ENCODE measurements around the gene TRIM7. TPM values are rescaled to one million over a fixed set of nuclear protein-coding genes. Genes with fewer than 3 reads are reported as not detected.

Gene TRIM7
- total RNA-seq, 2 experiments from 2014 or later = 3.4 to 3.8 TPM

- H3K4me1 ChIP-seq (ENCODE audit: insufficient read depth, low read length) = peaks cover 22% of the 10 kb centered on the region
- CTCF ChIA-PET = no interaction called here
- Mint-ChIP-seq H3K9me3 (no peaks in the 10 kb centered on the region), H3K4me1 (ENCODE audit: low read depth) (peaks cover 35% of the 10 kb centered on the region), H3K4me3 (no peak overlapping the region), H3K27ac (peak overlapping the region; percentile 63), H3K27me3 (no peaks in the 10 kb centered on the region), H3K36me3 (ENCODE audit: low read depth) (peaks cover 58% of the 10 kb centered on the region)
- no peak for ATAC-seq (ENCODE audit: poor library complexity)
- H3K36me3 ChIP-seq (ENCODE audit: insufficient read depth, low read length) = peaks cover 66% of the 10 kb centered on the region
- H3K27ac ChIP-seq (ENCODE audit: low read depth in 1 of 2, low read length in 2 of 2) = no peak overlapping the region
- intact Hi-C loops (cut with DNase I, micrococcal nuclease) = no loop called here
- H3K9me3 ChIP-seq (ENCODE audit: control insufficient read depth in 1 of 2, insufficient read depth in 1 of 2, low read length in 2 of 2) = no peaks in the 10 kb centered on the region
- H3K27me3 ChIP-seq (ENCODE audit: control insufficient read depth in 1 of 2, insufficient read depth in 2 of 2, low read length in 2 of 2) = no peaks in the 10 kb centered on the region
- DNase-seq = no peak
- no peak overlapping the region for H3K4me3 ChIP-seq (ENCODE audit: low read length)
- TF ChIP-seq CTCF (IDR thresholded peaks at IDR 0.05) = no peak
- POLR2A ChIA-PET = interaction anchor here (0.8 to 0.9 kb wide), 2 partner anchors 12 kb away, joined by 3 read pairs; no protein-coding TSS in a partner anchor
Observed at GRCh38 chr5:181230551-181230950, 25.6 kb upstream of the TRIM7 start.

- ChIA-PET CTCF (no interaction called here), POLR2A (interaction anchor here (0.7 to 1.4 kb wide), 5 partner anchors 13 to 32 kb away, joined by 3 to 5 read pairs (median 4); partner anchors contain the start of gene RACK1)
- TF ChIP-seq CTCF (IDR thresholded peaks at IDR 0.05) = no peak
- peaks cover 53% of the 10 kb centered on the region for H3K36me3 Mint-ChIP-seq (ENCODE audit: low read depth)
- no peak for ATAC-seq (ENCODE audit: poor library complexity)
- peaks cover 41% of the 10 kb centered on the region for H3K4me1 Mint-ChIP-seq (ENCODE audit: low read depth)
- no peak for DNase-seq
- H3K27ac Mint-ChIP-seq = peak overlapping the region; percentile 63
- Histone ChIP-seq H3K36me3 (ENCODE audit: insufficient read depth, low read length) (peaks cover 61% of the 10 kb centered on the region), H3K4me3 (ENCODE audit: low read length) (no peak overlapping the region), H3K27ac (ENCODE audit: low read depth in 1 of 2, low read length in 2 of 2) (no peak overlapping the region), H3K4me1 (ENCODE audit: insufficient read depth, low read length) (peaks cover 26% of the 10 kb centered on the region), H3K9me3 (ENCODE audit: control insufficient read depth in 1 of 2, insufficient read depth in 1 of 2, low read length in 2 of 2) (no peaks in the 10 kb centered on the region), H3K27me3 (ENCODE audit: control insufficient read depth in 1 of 2, insufficient read depth in 2 of 2, low read length in 2 of 2) (no peaks in the 10 kb centered on the region)
- intact Hi-C loops (cut with DNase I, micrococcal nuclease) = no loop called here
- no peaks in the 10 kb centered on the region for H3K9me3 Mint-ChIP-seq
- H3K4me3 Mint-ChIP-seq = no peak overlapping the region
- H3K27me3 Mint-ChIP-seq = no peaks in the 10 kb centered on the region
Observed at GRCh38 chr5:181229996-181230395, 25.0 kb upstream of the TRIM7 start.

- ATAC-seq (ENCODE audit: poor library complexity) (no peak), DNase-seq (peak in 8 of 14 experiments; percentile 23 to 65 (median 47))
- CTCF ChIA-PET = interaction anchor here (1.0 to 1.6 kb wide), 2 partner anchors 17 to 20 kb away, joined by 3 to 4 read pairs; no protein-coding TSS in a partner anchor
- Mint-ChIP-seq H3K36me3 (ENCODE audit: low read depth) (peaks cover 45% of the 10 kb centered on the region), H3K9me3 (no peaks in the 10 kb centered on the region), H3K4me3 (peak overlapping the region; percentile 96), H3K27ac (peak overlapping the region; percentile 99), H3K4me1 (ENCODE audit: low read depth) (peaks cover 56% of the 10 kb centered on the region), H3K27me3 (peaks cover 21% of the 10 kb centered on the region)
- Histone ChIP-seq H3K27ac (ENCODE audit: low read depth in 1 of 2, low read length in 2 of 2) (peak overlapping the region; percentile 97 to 99), H3K4me1 (ENCODE audit: insufficient read depth, low read length) (peaks cover 61% of the 10 kb centered on the region), H3K4me3 (ENCODE audit: low read length) (peak overlapping the region; percentile 80), H3K9me3 (ENCODE audit: control insufficient read depth in 1 of 2, insufficient read depth in 1 of 2, low read length in 2 of 2) (no peaks in the 10 kb centered on the region), H3K36me3 (ENCODE audit: insufficient read depth, low read length) (peaks cover 12% of the 10 kb centered on the region), H3K27me3 (ENCODE audit: control insufficient read depth in 1 of 2, insufficient read depth in 2 of 2, low read length in 2 of 2) (no peaks in the 10 kb centered on the region)
- POLR2A ChIA-PET = interaction anchor here (1.1 to 5.8 kb wide), 9 partner anchors 8 to 414 kb away, joined by 3 to 187 read pairs (median 39); partner anchors contain the start of genes RACK1, TRIM52 and TRIM7
- intact Hi-C loops (cut with DNase I, micrococcal nuclease) = loop anchor here in 1 of 2 experiments (1.0 kb wide), 1 partner anchor 18 kb away; no protein-coding TSS in a partner anchor
- no peak for TF ChIP-seq CTCF (IDR thresholded peaks at IDR 0.05)
Observed at GRCh38 chr5:181224390-181225229, 19.6 kb upstream of the TRIM7 start.

Data from CD4-positive, alpha-beta T cell (primary cell).